NK-92 (cell line): ENCODE results near the gene NMT2.

ENCODE experiments used
- DNase-seq: peaks from one replicate; lab custom pipeline; 2025; ENCODE audit not compliant: unreplicated experiment; lab: John Stamatoyannopoulos, UW

Gene NMT2

GRCh38 chr10:15146366-15146765 lies 22.1 kb downstream of the NMT2 start:
- DNase-seq, result no peak

GRCh38 chr10:15144788-15145187 lies 23.7 kb downstream of the NMT2 start:
- DNase-seq, result no peak

GRCh38 chr10:15141136-15142054 lies 27.1 kb downstream of the NMT2 start:
- DNase-seq, result no peak

GRCh38 chr10:15140698-15141097 lies 27.8 kb downstream of the NMT2 start:
- DNase-seq, result no peak

GRCh38 chr10:15137636-15138035 lies 30.9 kb downstream of the NMT2 start:
- DNase-seq, result no peak

GRCh38 chr10:15137036-15137359 lies 31.5 kb downstream of the NMT2 start:
- no peak for DNase-seq

- DNase-seq, result no peak
These were observed 32.1 kb downstream of the NMT2 start for GRCh38 chr10:15136129-15137035.

- DNase-seq, result no peak
These were observed 37.2 kb downstream of the NMT2 start for GRCh38 chr10:15131330-15131729.

GRCh38 chr10:15124908-15125307 lies 43.6 kb downstream of the NMT2 start:
- DNase-seq, result no peak

- no peak for DNase-seq
These were observed 44.3 kb downstream of the NMT2 start for GRCh38 chr10:15124190-15124589.

GRCh38 chr10:15123749-15124184 lies 44.7 kb downstream of the NMT2 start:
- DNase-seq, result no peak

- no peak for DNase-seq
These were observed 45.9 kb downstream of the NMT2 start for GRCh38 chr10:15122477-15123030.

GRCh38 chr10:15121707-15122106 lies 46.8 kb downstream of the NMT2 start:
- DNase-seq, result no peak

- no peak for DNase-seq
These were observed 48.0 kb downstream of the NMT2 start for GRCh38 chr10:15120523-15120922.

- no peak for DNase-seq
These were observed 49.9 kb downstream of the NMT2 start for GRCh38 chr10:15118615-15119014.

- no peak for DNase-seq
These were observed 52.3 kb downstream of the NMT2 start for GRCh38 chr10:15116225-15116624.

- DNase-seq, result no peak
These were observed 54.7 kb downstream of the NMT2 start for GRCh38 chr10:15113766-15114165.

GRCh38 chr10:15112657-15113056 lies 55.8 kb downstream of the NMT2 start:
- no peak for DNase-seq

GRCh38 chr10:15106352-15107013 lies 62.0 kb downstream of the NMT2 start:
- DNase-seq, result no peak

GRCh38 chr10:15103513-15103912 lies 65.0 kb downstream of the NMT2 start:
- DNase-seq, result no peak

- DNase-seq, result no peak
These were observed 68.6 kb downstream of the NMT2 start for GRCh38 chr10:15099886-15100285.
